GM18498 (cell line): Measurements from ENCODE around the gene MTSS2.
A peak's percentile ranks its signal among the peaks of the same experiment; 100 is the strongest.
"Not testable (repeated sequence)": the region's sequence is repeated elsewhere in the genome, so short reads cannot be mapped to it uniquely, and the experiment has no call there.

Experiments used
- ATAC-seq: cut with Tn5 transposase; IDR thresholded peaks from one replicate; pipeline ENCODE4 v1.9.1; 2021; ENCODE audit warnings: mild to moderate bottlenecking, moderate library complexity; ENCODE audit not compliant: unreplicated experiment

MTSS2 gene

DNA sequence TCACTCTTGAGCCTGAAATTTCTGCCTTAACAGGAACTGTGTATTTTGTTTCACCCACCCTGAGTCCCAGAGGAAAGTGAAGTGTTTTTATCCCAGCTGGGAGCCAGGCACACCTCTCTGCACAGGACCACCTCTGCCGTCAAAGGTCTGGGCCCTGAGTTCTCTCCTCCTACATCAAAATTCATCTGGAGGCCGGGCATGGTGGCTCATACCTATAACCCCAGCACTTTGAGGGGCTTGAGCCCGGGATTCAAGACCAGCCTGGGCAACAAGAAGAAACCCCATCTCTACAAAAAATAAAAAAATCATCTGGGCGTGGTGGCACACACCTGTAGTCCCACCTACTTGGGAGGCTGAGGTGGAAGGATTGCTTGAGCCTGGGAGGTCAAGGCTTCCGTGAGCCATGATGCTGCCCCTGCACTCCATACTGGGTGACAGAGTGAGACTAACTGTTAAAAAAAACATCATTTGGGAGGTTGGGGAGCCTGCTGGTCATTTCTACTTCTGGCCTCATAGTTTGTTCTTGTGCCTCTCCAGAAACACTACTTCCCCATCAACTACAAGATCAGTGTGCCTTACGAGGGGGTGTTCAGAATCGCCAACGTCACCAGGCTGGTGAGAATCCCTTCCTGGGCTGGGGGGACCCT is 29.7 kb downstream of the MTSS2 start:
- no peak for ATAC-seq

DNA sequence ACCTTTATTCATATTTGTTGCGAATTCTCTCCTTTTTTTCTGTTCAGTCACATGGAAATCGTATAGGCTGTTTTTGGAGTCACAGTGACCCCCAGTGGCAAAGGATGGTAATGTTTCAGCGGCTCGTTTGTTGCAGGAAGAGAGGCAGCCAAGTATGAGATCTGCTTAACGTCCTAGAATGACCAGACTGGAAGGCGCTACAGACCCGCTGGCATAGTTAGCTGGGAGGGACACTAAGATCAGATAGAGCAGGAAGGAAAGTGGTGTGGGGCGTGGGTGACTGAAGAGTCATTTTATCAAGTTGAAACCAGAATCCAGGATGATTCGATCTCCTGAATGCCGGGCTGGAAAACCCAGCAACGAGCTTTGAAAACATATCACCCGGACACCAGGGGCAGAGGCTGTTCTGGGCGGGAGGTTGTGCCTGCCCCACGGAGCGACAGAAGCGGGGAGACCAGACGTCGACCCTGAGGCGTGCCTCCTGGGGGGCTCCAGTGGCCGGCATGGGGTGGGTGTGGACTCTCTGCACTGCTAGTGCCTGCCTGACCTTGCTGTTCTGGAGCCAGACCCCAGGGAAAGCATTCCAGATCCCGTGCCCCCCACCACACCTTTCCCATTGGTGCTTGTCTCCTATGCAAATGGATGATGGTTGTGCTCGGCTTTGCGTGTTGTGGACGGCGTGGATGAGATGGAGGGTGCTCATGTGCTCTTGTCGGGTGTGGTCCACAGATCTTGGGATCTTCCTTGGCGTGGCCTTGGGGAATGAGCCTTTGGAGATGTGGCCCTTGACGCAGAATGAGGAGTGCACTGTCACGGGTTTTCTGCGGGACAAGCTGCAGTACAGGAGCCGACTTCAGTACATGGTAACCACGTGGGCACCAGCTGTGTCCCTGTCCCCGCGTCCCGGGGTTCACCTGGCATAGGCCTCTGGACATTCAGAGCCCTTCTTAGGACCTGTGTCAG is 31.8 kb downstream of the MTSS2 start:
- ATAC-seq: peak; percentile 65

DNA sequence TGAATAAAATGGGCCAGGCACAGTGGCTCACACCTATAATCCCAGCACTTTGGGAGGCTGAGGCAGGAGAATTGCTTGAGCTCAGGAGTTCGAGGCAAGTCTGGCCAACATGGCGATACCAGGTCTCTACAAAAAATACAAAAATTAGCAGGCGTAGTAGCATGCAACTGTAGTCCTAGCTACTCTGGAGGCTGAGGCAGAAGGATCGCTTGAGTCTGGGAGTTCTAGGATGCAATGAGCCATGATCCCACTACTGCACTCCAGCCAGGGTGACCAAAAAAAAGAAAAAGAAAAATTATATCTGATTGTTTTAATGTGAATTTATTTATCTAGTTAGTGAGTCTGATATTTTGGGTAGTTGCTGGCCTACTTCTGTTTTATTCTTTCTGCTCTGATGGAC is 32.4 kb downstream of the MTSS2 start:
- peak; percentile 10 for ATAC-seq

DNA sequence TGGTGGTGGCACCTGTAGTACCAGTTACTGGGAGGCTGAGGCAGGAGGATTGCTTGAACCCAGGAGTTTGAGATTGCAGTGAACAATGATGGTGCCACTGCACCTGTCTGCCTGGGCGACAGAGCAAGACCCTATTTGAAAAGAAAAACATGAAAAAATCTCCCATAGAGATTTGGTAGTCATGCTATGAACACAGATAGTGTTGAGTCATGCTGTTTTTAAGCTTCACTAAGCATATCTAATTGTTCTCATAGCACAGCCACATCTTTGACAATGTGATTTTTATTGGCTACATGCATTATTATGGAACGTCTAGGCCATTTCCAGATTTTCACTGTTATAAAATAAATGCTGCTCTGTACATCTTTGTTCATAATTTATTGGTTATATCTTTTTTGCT is 33.5 kb downstream of the MTSS2 start:
- ATAC-seq: no peak

DNA sequence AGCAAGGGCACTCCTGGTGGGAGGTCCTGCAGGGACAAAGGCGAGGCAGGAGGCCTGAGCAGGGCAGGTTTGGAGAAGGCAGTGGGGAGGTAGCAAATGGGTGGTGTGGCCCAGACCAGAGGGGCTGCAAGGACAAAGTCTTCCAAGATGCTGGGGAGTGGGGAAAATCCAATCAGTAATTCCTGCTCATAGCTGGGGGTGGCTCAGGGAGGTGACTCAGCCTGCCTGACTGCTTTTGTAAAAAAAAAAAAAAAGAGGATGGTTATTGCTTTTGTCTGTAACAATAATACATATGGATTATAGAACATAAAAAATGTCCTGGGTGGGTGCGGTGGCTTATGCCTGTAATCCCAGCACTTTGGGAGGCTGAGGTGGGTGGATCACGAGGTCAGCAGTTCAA is 34.3 kb downstream of the MTSS2 start:
- no peak for ATAC-seq

DNA sequence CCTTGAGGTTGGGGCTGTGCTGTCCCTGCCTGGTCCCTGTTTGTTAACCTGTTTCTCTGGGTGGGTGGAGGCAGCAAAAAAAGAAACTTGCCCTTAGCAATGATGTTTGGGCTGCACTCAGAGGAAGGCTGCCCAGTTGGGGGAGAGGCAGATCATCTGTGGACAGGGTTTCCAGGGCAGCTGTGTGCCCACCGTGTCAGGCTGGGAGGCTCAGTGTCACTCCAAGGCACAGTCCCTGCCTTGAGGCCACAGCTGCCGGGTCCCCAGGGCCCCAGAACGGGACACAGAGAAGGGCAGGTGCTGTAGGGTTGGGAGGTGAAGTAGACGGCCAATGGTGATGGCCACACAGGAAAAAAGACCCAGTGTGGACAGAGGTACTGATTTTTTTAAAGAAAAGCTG is 35.6 kb downstream of the MTSS2 start:
- ATAC-seq: no peak

DNA sequence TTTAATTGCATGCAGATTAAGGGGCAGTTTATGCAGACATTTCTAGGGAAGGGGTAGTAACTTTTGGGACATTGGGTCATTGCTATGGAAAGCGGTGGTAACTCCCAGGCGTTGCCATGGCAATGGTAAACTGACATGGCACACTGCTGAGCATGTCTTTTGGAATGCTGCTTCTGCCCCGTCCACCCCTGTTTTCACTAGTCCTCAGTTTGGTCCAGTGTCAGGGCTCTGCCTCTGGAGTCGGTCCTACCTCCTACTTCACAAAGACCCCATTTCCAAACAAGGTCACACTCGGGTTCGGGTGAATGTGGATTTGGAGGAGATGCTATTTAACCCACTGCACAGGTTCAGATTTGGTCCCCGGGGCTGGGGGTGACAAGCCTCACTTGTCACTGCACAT is 36.6 kb downstream of the MTSS2 start:
- ATAC-seq: no peak

DNA sequence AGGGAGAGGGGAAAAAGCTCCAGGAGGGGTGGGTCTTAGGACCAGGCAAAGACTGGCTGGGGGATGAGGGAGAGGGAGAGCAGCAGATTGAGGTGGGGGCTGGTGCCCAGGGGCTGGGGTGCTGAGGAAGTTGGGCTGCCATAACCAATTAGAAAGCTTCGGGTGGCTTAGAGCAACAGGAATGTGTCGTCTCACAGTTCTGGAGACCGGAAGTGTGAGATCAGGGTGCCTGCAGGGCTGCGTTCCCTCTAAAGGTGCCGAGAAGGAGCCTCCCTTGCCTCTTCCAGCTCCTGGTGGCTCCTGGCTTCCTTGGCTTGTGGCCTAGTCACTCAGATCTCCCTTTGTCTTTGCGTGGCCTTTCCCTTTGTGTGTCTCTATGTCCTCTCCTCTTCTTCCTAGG is 37.2 kb downstream of the MTSS2 start:
- ATAC-seq: no peak

DNA sequence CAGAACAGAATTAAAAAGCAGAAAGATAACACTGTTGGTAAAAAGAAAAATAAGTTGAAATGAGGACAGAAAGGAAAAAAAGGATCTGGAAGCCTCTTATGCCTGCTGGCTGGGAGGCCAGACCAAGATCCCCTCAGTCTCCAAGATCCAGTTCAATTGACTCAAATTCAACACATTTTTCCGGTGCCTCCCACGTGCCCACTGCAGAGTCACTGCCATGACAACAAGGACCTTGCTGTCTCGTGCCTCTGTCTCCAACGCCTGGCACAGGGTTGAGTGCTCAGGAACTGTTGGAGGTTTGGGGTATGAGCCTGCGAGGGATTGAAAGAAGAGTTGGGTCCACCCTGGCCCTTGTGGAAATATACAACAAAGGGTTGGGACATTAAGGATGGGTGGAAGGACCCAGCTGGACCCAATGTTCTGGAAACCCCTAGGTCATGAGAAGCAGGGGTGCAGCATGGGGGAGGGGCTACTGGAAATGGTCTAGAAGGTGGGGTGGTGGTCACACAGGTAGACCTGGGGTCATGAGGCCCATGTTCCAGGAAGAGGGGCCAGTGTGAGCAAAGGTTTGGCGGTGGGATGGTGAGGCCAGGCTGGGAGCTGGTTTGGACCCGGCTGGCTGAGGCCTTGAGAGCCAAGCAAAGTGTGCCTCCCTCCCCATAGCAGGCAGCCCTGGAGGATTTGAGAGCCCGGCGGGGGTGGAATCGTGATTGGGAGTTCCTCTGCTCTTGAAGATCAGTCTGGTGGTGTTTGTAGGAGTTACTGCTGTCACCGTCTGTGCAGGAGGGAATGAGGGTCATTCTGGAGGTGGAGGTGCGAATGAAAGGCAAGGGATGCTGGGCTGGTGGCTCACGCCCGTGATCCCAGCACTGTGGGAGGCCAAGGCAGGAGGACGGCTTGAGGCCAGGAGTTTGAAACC is 38.2 kb downstream of the MTSS2 start:
- ATAC-seq: no peak

DNA sequence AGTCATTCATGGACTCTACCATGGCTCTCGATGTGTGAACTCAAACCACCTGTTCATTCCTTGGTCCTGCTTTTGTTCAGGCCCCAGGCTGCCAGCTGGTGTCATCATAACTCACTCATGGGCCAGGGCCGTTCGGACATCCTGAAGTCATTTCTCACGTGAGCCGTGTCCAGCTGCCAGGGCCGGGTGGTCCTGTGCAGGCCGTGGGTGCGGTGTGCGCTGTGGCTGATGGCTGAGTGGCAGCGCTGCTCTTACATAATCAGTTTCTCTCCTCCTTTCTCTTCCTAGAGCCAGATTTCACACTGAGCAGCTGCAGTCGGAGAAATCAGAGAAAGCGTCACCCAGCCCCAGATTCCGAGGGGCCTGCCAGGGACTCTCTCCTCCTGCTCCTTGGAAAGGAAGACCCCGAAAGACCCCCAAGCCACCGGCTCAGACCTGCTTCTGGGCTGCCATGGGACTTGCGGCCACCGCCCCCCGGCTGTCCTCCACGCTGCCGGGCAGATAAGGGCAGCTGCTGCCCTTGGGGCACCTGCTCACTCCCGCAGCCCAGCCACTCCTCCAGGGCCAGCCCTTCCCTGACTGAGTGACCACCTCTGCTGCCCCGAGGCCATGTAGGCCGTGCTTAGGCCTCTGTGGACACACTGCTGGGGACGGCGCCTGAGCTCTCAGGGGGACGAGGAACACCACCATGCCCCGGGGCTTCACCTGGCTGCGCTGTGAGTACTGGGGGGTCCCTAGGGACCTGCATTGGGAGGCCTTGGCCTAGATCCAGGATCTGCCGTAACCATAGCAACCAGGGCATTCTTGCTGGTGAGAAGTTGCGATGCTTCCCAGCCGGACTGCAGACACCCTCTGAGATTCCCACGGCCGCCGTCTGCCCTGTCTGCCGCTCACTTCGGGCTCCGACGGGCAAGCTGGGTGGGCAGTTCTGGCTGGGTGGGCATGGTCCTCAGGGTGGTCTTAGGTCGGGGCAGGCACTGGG is 39.3 kb downstream of the MTSS2 start, which contains the start of gene IL34:
Gene IL34 (plus strand): TSS at position 300 of the 982 bp plus-strand sequence. CDS start 389 bp downstream, at position 689.
- no peak for ATAC-seq

DNA sequence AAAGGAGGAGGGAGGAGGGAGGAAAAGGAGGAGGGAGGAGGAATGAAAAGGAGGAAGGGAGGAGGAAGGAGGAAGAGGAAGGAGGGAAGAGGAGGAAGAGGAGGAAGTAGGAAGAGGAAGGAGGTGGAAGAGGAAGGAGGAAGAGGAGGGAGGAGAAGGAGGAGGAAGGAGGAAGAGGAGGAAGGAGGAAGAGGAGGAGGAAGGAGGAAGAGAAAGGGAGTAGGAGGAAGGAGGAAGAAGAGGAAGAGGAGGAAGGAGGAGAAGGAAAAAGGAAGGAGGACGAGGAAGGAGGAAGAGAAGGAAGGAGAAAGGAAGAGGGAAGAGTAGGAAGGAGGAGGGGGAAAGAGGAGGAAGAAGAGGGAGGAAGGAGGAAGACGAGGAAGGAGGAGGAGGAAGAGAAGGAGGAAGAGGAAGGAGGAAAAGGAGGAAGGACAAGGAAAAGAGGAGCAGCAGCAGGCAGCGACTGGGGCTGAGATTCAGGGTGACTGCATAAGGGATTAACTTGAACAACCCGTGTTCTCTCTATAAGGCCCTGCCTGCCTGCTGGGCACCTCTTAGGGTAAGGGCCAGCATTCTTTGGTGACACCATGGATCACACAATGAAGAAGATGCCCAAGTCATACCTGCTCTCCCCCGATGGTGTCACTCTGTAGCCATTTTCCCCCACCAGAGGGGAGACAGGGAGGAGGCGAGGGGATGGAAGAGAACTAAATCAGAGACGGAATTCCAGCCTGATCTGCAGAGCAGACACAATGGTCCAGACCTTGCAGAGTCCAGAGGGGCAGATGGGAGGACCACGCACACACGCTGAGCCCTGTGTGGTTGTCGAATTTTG is 40.9 kb downstream of the MTSS2 start:
- no peak for ATAC-seq

DNA sequence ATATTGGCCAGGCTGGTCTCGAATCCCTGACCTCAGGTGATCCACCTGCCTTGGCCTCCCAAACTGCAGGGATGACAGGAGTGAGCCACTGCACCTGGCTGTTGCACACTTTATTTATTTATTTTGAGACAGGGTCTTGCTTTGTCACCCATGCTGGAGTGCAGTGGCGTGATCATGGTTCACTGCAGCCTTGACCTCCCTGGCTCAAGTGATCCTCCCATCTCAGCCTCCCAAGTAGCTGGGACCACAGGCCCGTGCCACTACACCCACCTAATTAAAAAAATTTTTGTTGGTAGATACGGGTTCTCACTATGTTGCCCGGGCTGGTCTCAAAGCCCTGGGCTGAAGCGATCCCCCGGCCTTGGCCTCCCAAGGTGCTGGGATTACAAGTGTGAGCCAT is 42.6 kb downstream of the MTSS2 start:
- ATAC-seq: not testable (repeated sequence)

DNA sequence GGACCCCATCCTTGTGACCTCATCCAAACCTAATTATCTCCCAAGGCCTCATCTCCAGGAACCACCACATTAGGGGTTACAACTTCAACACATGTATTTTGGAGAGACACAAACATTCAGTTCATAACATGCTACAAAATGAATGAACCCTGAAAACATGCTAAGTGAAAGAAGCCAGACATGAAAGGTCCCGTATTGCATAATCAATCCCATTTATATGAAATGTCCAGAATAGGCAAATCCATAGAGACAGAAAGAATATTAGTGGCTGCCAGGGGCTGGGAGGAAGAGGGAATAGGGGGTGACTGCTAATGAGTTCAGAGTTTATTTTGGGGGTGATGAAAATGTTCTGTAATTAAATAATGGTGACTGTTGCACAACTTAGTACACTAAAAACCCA is 43.2 kb downstream of the MTSS2 start:
- ATAC-seq: no peak

DNA sequence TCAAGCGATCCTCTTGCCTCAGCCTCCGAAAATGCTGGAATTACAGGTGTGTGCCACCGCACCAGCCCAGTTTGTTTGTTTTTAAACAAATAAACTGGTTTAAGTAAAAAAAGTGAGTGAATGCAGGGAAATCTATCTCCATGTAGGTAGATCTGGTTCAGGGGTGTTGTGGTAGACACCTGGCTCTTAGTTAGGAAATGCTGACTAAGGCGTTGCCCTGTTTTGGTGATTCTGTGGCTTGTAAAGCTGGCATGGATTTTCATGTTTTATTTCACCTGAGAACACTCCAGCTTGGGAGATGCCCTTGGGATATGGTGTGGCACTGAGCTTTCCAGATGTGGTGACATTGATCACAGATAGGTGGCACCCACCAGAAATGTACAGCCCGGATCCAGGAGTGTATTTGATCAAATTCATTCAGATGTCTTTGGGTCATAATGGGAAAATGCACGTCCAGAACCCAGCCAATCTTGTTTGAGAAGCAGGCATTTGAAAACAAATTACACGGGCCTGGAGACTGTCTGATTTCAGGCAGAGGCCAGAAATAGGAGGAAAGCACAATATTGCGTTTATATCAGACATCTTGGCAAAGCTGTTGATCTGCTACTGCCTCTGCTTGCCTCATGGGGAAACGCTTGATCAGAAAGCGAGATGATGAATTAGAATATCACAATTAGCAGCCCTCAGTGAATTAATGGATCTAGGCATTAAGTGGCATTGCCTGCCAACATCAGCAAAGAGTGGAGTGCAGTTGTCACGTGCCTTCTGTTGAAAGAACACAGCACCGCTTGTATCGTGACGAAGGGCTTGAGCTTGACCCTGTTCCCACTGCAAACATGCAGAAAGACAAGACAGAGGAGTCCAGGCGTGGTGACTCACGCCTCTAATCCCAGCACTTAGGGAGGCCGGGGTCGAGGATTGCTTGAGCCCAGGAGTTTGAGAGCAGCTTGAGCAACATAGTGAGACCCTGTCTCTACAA is 46.8 kb downstream of the MTSS2 start:
- ATAC-seq: no peak
